ENCODE data around the gene SHC1.
A peak's percentile ranks its signal among the peaks of the same experiment; 100 is the strongest.

The SHC1 gene

DNA sequence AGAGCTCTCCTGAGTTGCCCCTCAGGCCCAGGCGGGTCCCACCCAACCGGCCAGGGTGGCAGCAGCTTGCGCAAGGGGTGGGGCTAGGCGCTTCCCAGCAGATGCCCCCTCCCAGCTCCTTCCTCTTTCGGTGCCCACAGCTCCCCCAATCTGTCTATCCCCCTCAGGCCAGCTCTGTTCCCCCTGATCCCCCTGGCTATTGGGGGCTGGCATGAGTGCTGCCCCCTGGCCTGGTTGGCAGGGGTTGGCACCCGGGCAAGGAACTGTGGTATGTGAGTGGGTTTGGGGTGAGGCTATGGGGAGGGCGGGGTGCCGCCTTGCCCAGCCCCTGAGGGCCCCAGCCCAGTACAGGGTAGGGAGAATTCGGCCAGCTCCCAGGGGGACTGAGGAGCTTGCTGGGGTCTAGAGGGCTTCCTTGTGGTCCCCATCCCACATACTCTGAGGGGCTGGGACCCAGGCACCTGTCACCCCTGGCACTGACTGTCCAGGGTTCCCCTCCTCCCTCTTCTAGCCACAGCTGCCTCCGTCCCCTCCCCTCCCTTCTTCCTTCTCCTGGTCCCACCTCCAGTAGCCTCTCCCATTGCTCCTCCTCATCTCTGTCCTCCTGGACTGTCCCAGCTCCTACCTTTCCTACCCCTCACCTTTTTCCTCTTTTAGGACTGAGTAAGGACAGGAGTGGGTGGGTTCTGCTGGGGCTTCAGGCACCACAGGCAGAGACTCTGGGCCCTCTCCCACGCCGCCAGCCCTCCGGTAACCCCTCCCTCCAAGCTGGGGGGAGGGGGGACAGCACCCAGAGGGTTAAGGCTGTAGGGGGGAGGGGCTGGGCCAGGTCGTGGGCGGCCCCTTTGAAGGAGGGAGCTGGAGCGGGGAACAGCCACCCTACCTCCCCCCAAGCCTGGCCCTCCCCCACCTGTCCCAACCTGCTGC is 37.7 kb upstream of the SHC1 start:
- peak; percentile 63 for DNase-seq

DNA sequence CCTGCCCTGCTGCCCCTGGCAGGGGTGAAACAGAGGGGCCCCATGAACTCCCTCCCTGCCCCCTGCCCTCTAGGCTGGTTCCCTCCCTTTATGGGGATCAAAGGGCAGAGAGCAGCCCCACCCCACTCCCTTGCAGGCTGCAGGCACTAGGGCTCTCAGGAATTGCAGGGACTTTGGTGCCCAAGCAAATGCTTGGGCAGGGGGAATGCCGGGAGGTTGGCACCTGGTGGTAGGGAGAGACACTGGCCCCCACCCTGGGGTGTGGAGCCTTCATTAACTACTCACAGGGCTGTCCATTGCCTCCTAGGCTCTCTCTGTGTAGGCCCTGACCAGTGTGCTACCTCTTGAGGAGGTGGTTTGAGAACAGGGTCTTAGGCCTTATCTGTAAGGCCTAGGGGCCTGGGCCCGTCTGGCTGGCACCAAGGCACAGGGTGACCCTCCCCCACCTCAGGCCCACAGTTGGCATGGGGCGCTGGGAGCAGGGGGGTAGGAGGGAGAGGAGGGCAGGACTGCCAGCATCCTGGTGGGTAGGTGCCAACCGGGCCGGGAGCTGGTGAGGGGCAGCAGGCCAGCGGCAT is 36.8 kb upstream of the SHC1 start:
- no peak for DNase-seq

DNA sequence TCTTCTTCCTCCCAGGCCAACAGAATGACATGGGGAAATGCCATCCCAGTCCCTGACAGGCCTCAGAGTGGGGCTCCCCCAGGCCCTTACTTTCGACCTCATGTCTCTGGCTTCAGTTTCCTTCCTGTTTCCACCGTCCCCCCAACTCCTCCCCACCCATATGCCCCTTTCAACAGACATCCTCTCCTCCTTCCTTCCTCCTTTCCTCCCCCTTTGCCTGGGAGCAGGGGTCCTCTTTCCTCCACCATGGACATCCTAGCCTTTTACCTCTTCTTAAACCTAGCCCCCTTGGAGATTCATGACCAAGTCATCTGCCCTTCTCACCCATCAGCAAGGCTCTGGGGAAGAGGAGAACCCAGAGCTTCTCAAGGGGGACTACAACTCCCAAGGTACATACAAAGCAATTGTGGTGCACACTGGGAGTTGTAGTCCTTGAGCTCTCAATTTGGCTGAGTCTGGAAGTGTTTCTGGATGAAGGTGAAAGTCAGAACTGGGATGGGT is 36.1 kb upstream of the SHC1 start:
- no peak for DNase-seq

DNA sequence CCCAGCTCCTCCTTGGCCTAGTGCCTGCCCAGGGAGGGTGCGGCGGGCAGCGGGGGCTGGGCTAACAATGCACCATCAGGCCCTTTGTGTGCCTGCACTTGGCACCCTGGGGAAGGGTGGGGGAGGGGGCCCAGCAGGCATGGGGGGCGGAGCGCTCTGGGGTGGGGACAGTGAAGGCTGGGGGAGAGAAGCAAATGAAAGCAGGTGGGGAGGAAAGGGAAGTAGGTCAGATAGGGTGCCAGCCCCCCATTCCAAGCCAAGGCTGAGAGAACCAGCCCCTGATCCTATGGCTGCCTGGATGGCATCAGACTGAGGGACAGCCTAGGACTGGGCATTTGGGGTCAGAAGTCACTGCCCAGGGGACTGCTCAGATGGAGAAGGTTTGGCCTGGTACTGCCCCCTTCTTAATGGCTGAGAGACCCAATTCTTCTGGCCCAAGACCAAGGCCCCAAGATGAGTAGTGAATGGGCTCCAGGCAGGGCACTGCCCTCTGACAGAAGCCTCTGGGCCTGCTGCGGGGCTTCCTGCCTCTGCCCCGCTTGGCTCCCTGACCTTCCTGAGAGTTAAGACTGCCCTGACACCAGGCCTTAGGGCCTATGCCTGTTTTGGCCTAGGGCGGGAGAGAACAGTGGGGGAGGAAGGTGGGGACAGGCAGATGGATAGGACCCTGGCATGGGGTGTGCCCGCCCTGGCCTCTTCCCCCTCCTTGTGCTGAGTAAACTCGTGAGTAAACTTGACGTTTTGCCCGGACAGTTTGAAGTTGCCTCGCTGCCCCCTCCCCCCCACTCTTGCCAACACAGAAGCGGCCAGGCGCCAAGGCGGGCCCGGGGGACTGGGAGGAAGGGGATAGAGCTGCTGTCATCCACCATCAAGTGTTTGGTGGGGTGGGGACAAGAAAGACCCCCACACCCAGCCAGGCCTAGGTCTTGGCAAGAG is 34.8 kb upstream of the SHC1 start:
- no peak for DNase-seq

DNA sequence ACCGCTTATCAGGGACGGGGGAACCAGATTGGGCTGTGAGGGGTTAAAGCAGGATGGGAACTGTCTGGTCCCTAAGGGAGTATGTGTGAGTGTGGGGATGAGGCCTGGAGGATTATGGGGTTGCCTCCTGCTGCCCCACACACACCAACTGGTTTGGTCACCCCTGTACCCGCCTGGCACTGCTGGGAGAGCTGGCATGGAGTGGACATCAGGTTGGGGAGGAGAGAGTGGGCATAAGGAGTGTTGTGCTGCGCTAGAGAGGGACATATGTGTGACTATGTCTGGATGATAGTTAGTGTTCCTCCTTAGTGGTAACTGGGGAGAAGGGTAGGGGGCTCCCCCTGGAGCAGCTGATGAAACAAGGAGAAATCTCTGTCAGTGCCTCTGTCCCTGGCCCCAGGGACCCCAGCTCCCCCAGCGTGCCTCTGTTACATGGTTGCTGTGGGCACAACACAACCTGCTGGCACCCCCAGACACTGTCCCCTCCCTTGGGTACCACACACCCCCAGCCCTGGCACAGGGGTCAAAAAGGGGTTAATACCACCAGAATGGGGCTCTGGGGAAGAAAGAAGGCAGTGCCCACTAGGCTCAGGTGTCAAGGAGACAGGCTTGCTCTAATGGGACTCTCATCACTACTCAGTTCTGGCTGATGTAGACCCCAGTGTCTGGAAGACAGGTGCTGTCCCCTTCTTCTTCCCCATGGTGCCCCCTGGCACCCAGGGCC is 34.0 kb upstream of the SHC1 start:
- no peak for DNase-seq

DNA sequence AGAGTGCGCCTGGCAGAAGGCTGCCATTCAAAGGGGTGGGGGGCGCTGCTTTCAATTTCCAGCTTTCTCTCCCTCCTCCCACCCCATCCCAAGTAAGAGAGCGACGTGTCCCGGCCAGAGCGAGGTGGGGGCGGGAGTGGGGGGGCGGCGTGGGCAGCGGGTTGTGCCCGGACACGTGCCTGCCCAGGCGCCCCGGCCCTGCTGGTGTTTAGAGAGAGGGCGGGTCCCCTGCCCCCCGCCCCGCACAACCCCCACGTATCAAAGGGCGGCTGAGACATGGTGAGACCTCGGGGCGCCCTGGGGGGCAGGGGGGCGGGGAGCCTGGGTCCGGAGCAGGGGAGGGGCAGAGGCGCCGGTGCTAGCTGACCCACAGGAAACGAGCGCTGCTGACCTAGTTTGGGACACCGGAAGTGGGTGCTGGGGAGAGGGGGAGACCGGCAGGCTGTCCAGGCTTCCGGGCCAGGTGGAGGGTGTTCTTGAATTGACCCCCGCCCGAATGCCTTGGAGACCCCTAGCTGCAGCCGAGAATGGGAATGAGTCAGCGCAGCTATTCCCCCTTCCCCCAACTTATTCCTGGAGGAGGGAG is 33.3 kb upstream of the SHC1 start:
- DNase-seq = no peak

DNA sequence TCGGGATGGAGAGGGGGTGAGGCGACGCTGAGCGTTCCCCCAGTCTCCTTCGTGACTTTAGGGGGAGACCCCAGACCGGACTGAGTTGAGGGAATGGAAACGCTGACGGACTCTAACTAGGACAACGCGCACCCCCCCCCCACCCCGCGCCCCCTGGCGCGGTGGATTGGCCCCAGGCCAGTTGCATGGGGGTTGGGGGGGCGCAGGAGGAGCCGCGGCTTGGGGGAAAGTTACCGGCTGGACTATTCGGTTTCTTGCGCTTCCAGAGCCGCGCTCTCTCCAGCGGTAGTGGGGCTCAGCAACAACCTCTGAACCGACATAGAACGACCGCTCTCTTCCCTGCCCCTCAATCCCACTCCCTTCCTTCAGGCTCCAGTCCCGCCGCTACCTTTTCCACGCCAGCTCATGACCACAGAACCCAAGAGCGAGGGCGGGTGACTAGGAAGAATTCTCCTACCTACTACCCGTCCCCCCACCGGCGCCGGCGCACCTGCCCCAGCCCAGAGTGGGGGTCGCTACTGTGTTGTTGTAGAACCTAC is 32.7 kb upstream of the SHC1 start:
- no peak for DNase-seq

DNA sequence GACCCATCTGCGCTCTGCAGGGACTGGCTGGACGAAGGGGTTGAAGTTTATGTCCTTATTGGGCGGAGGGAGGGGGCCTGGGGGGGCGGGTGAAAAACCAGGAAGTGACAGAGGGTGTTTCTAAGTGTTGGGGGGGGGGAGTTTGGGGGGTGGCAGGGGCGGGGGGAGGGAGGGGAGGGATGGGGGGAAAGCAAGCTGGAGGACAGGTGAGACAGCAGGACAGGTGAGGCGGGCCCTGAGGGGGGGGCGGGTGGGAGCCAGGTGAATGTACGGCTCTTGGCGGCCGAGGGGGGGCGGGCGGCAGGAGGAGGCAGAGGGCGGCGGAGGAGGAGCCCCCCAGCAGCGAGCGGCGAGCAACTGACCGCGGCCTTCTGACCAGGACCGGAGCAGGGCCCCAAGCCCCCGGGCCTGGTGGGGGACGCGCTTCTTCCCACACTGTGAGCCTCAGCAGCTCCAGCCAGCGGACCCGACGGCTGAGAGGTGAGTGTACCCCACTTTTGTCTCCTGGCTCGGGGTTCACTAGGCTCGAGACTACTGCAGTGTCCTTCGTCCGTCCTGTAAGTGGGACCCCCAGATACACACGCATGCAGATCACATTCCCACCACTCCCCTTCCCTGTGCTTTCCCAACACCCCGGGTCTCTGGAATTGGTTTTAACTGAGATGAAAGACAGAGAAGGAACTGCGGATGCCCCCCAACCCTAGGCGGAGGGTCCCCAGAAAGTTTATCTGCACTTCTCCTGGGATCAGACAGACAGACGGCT is 32.1 kb upstream of the SHC1 start, which contains the start of gene ZBTB7B:
TSS of gene ZBTB7B (plus strand) at position 339 of the 763 bp plus-strand sequence. CDS start 11,859 bp downstream, outside the sequence.
- no peak for DNase-seq

DNA sequence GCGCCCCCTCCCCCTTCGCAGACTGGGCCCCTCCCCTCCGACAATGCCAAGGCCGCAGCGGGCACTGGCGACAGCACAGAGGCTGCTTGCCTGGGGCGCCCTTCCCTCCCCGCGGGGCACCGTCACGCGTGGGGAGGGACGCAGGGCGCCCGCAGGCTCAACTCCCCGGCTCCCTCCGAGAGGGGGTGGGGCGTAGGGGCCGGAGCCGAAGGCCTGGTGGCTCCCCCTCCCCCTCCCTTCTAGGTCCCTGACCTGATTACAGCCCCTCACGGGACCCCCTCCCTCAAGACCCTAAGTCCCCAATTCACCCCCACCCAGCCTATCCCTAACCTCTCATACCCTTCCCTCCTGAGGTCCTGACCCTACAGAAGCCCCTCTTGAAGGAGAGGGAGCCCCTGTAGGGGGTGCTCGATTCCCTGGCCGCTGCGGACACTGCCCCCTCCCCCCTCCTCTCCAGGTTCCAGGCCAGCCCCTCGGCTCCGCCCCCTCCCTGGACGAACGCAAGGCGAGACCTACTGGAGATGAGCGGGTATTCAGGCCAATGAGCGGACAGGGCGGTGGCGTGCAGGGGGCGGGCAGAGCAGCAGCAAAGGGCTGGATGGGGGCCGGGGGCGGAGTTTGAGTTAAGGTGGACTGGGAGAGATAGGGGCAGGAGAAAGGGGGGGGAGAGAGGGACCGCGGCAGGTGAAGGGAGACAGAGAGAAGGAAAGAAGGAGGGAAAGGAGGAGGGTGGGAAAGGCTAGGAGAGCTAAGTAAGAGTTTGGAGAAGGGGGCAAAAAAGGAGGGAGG is 31.3 kb upstream of the SHC1 start:
- peak; percentile 98 for DNase-seq

DNA sequence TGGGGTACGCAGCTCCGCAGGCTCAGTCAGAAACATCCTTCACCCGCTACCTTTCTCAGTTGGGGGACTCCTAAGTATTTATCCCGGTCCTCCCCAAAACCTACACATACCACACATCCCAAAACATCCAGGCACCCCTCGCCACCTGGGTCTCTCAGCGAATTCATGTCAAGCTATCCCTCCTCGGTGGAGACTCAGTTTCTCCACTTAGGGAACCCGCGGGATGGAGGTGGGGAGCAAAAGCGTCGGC is 30.8 kb upstream of the SHC1 start:
- no peak for DNase-seq

DNA sequence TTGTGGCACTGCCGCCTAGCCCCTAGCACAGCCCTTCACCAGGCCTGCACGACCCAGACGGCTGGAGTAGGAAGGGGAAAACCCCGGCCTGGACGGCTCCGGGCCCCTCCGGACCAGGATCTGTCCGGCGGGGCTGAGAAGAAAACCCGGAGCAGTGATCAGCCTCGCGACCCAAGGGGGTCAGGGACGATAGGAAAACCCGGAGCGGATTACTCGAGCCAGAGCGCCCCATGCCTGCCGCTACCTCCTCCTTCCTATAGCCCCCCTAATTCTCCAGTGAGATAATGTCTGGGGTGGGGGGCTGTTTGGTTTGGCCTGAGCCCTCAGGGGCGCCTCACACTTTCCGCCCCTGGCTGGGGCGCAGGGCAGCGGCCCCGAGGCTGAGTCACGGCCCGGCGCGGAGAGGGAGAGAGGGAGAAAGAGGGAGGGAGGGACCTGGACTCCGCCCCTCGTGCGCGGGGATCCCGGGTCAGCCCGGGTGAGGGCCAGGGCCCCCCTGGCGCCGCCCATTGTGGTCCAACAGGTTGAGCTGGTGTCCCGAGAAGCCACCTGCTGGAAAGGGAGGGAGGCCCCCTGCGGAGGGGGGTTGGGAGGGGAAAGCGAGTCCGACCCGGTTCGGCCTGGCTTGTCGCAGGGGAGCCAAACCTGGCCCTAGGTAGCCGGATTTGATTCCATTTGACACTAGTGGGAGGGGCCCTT is 30.3 kb upstream of the SHC1 start:
- DNase-seq = peak; percentile 81

DNA sequence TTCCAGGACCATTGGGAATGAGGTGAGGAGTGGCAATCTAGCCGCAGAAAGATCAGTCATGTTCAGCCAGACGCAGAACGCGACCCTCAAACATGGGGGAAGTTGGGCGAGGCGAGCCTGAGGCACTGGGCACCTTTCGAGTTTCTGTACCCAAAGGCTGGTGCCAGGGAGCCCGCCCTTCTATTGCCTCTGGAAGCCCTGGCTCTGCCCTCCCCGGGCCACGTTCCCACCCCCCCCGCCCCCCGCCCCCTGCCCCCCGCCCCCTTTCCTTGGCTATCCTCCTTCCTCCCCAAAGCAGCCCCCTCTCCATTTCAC is 29.8 kb upstream of the SHC1 start:
- DNase-seq = no peak

DNA sequence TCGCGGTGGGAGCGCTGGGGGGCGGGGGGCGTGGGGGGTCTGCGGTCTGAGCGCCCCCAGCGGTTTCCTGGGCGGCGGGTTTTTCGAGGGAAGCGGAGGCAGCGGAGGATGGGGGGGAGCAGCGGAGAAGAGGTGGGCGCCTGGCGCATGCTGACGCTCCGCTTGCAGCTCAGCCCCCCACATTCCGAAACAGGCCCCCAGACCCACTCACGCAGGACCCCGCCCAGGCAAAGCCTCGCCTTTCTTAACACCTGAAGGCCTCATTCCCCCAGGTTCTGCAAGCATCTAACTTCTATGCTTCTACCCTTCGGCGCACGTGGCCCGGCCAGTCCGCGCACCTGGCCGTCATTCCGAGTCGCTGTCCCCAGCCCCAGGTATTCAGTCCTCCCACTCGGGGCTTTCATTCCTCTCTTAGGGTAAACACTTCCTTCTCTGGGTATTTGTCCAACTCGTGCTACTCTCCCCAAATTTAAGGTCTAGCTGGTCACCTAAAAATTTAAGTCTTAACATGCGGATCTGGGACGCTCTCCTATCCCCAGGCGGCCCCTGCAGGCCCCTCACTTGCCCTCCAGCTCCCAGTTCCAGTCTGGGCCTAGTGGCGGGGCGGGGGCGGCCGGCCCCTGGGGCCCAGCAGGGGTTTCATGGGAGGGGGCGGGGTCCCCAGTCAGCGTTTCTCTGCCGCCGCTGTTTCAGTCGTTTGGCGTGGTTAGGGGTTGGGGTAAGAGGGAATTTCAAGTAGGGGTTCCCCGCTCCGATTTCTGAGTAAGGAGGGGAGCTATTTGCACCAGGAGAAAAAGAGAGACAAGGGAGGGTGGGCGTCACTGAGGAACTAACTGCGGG is 29.2 kb upstream of the SHC1 start:
- DNase-seq = no peak

DNA sequence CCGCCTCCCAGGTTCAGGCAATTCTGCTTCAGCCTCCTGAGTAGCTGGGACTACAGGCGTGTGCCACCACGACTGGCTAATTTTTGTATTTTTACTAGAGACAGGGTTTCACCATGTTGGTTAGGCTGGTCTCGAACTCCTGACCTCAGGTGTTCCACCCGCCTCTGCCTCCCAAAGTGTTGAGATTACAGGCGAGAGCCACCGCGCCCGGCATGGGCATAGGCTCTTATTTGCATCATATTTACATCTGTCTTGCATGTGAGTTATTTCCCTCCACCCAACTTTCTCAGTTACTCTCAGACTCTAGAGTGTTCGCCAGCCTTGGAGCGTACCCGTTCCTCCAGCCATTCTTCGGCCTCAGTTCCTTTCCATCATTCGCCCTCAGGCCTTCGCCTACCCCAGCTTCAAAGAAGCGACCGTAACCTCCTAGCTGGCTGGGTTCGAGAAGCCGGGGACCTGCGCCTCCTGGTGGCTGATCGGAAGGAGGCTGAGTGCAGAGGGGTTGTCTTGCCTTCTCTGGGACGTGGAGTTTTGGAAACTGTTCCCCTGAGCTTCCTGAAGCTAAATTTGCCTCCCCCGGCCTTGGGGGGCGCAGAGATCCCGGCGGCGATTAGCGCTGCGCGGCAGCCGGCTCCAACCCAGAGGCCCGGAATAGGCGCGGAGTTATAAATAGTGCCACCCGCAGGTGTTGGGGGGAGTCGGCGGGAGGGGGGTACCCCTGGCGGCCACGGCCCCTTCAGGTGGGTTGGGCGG is 28.4 kb upstream of the SHC1 start:
- DNase-seq = peak; percentile 74

DNA sequence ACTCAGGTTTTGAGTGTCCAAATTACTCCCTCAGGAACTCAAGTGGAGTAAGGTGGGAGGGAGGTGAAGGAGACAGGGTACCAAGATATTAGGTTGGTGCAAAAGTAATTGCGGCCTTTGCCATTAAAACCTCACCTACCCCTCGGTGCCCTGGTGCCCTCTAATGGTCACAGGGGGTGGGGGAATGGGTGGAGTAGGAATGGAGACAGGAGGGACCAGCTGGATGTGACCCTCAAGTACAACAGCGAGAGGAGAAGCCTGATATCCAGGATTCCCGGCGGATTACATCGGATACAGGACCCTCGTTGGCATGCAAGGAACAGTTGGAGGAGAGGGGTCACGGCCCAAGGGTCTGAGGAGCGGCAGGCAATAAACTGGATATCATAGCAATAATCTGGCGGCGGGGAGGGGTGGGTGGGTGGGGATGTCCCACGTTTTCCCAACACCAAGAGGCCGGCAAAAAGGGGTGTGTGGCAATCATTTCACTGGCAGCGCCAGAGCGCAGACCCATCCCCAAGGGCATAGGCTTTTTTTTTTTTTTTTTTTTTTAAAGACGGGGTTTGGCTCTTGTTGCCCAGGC is 27.7 kb upstream of the SHC1 start:
- no peak for DNase-seq

DNA sequence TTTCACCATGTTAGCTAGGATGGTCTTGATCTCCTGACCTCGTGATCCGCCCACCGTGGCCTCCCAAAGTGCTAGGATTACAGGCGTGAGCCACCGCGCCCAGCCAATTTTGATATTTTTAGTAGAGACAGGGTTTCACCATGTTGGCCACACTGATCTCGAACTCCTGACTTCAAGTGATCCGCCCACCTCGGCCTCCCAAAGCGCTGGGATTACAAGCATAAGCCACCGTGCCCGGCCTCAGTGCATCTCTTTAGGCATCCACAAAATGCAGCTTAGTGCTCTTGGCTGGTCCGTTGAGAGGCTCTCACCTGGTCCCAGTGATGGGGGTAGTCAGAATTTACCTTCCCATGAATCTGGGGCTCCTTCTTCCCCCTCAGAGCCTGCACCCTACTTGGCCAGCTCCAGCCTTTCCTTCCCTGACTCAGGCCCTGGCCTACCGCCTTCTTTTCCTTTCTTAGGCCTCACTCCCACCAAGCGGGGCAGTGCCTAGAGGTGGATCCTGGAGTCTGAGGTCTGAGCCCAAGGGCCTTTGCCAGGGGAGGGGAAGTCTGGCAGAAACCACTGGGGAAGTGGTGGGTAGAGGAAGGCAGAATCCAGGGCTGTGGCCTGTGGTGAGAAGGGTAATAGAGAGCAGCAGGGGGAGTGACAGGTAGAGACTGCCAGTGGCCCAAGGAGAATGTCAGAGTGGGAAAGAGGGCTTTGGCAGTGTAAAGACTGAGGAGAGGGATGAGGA is 26.6 kb upstream of the SHC1 start:
- no peak for DNase-seq
